ENCODE data around the gene TTLL4.

Gene TTLL4

GRCh38 chr2:218710687-218711549 lies at the start of gene TTLL4:
Gene TTLL4, plus strand, starts transcription at chr2:218710835. Its CDS starts 26,842 bp downstream, at chr2:218737677.
- peak; percentile 36 for FAIRE-seq
- DNase-seq (ENCODE audit: insufficient read length, low spot score) = peak; percentile 98

DNA sequence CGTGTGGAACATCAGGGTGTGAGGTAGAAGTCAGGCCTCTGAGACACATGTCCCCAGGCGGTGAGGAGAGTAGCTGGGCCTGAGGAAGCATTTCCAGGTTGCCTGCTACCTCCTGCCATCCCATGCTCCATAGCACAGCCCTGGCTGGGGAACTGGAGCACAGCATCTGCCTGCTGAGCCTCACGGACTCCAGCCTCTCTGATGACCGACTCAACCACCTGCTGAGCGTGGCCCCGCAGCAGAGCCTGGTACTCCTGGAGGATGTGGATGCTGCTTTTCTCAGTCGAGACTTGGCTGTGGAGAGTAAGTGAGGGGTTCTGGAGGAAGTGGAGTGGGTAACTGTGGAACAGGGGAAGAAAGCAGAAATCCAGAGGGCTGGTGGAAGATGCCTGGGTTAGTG lies 48.3 kb upstream of the TTLL4 start:
- no peak for FAIRE-seq
- no peak for DNase-seq (ENCODE audit: insufficient read length, low spot score)

GRCh38 chr2:218662827-218663226 lies 47.8 kb upstream of the TTLL4 start:
- no peak for DNase-seq (ENCODE audit: insufficient read length, low spot score)
- no peak for FAIRE-seq

DNA sequence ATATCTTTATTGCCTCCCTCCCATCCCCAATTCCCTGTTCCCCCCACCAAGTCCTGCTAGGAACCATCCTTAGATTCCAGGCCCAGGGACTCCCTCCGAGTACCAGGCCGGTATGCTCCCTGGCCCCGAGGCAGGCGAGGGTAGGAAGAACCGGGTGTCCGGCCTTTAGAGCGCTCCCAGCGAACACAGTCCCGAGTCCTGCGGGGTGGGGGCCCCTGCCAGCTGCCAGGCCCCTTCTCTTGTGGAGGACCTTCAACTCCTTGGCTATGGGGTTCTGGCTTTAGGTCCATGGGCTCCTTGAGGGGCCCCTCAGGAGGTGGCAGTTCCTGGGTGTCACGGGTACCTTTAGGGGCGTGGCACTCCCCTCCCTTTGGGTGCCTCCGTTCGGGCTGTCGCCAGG lies 46.7 kb upstream of the TTLL4 start:
- DNase-seq (ENCODE audit: insufficient read length, low spot score) (no peak), FAIRE-seq (no peak)

DNA sequence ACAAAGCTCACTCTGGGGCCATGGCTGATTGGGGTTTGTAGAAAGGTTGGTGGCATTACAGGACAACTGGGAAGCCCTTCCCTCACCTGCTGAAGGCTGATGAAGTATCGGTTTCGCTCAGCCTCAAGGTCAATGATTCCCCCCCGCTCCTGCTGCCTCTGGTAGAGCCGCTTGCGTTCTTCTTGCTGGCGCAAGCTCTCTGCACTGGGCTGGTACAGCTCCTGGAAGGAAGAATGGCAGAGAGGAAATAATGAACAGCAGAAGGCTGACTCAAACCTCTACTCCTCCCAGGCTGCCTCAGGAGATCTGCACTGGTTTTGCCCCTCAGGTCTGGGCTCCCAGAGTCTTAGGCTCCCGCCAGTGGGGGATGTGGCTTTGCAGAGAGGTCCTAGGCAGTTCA lies 46.0 kb upstream of the TTLL4 start:
- DNase-seq (ENCODE audit: insufficient read length, low spot score) (no peak), FAIRE-seq (no peak)

GRCh38 chr2:218671097-218671653 lies 39.5 kb upstream of the TTLL4 start:
- DNase-seq (ENCODE audit: insufficient read length, low spot score) = peak; percentile 19
- FAIRE-seq = peak; percentile 31

- DNase-seq (ENCODE audit: insufficient read length, low spot score) = peak; percentile 95
- peak; percentile 91 for FAIRE-seq
Observed at GRCh38 chr2:218671654-218672566, 38.7 kb upstream of the TTLL4 start, which contains the start of the genes RNF25 and STK36. Gene RNF25, minus strand, starts transcription at chr2:218672002. Its CDS starts 32 bp downstream, at chr2:218671970. Gene STK36, plus strand, starts transcription at chr2:218672086. Its CDS starts 744 bp downstream, at chr2:218672830.

- FAIRE-seq = no peak
- DNase-seq (ENCODE audit: insufficient read length, low spot score) = no peak
Observed at GRCh38 chr2:218679119-218679518, 31.5 kb upstream of the TTLL4 start.

DNA sequence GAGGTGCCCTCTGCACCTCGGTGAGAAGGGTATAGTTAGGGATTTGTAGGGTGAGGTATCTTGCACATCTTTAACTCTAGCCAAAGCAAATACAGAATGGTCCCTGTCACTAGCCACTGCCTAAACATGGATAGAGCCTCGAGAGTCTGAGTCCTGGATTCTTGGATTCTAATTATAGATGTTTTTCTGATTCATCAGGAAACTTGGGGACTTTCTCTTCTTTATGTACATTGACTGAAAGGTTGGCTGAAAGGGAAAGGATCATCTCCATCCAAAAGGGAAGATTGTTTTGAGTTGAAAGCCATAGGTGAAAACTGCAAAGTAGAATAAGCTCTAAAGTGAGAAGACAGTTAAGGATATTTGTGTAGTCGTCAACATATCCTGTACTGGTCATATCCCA lies 30.6 kb upstream of the TTLL4 start:
- DNase-seq (ENCODE audit: insufficient read length, low spot score) (no peak), FAIRE-seq (no peak)

DNA sequence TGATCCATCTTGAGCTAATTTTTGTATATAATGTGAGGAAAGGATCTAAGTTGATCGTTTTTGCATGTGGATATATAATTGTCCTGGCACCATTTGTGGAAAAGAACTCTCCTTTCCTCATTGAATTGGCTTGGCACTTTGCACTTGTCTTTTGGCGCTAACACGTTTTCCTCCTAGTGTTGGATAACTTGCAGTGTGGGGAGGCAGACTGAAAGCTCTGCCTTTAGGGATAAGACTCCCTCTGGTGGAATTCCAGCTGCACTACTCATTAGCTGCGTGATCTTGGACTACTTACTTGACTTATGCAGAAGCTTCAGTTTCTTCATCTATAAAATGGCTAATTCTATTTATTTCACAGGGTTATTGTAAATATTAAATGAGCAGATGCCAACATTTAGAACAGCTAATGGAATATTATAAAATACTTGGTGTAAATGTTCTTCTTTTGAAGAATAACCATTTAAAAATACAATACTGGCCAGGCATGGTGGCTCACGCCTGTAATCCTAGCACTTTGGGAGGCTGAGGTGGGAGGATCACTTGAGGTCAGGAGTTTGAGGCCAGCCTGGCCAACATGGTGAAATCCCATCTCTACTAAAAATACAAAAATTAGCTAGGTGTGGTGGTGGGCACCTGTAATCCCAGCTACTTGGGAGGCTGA lies 23.1 kb upstream of the TTLL4 start:
- DNase-seq (ENCODE audit: insufficient read length, low spot score) (peak; percentile 75), FAIRE-seq (peak; percentile 66)

GRCh38 chr2:218691234-218691633 lies 19.4 kb upstream of the TTLL4 start:
- DNase-seq (ENCODE audit: insufficient read length, low spot score) (no peak), FAIRE-seq (no peak)

DNA sequence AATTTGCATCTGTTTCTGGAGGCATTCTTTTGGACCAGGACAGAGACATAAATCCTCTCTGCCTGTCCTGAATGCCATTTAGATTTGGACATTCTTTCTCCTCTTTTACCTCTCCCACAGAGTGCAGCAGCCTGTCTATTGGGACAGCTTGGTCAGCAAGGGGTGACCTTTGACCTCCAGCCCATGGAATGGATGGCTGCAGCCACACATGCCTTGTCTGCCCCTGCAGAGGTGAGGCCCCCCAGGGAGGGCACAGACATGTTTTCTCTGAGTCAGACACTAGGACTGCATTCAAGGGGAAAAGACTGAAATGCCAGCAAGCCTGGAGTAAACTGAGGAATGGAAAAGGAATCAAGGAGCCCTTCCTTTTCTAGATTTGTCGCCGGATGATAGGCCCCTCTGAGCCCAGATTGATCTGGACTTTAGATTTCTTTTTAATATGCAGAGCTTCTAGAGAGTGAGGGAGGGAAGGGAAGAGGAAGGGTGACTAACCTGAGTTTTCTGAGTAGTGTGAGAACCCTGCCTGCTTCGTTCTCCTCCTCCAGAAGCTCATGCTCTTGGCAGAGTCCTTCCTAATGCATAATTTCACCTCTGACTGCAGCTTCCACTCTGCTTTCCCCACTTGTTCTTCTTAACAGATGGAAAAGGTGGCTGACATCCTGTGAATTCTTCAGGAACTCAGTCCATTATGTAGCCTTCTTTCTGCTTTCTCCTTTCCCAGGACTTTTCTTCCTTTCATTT lies 16.1 kb upstream of the TTLL4 start:
- DNase-seq (ENCODE audit: insufficient read length, low spot score) (no peak), FAIRE-seq (no peak)

- FAIRE-seq = no peak
- no peak for DNase-seq (ENCODE audit: insufficient read length, low spot score)
Observed at GRCh38 chr2:218698885-218699284, 11.8 kb upstream of the TTLL4 start.

GRCh38 chr2:218701806-218702205 lies 8.8 kb upstream of the TTLL4 start:
- no peak for FAIRE-seq
- DNase-seq (ENCODE audit: insufficient read length, low spot score) = no peak

GRCh38 chr2:218703341-218703740 lies 7.3 kb upstream of the TTLL4 start:
- DNase-seq (ENCODE audit: insufficient read length, low spot score) = no peak
- FAIRE-seq = no peak

GRCh38 chr2:218708086-218708485 lies 2.5 kb upstream of the TTLL4 start:
- no peak for FAIRE-seq
- no peak for DNase-seq (ENCODE audit: insufficient read length, low spot score)

- FAIRE-seq (no peak), DNase-seq (ENCODE audit: insufficient read length, low spot score) (no peak)
Observed at GRCh38 chr2:218709908-218710307, 727 bp upstream of the TTLL4 start.

GRCh38 chr2:218710334-218710686 lies 325 bp upstream of the TTLL4 start:
- DNase-seq (ENCODE audit: insufficient read length, low spot score) (no peak), FAIRE-seq (no peak)

GRCh38 chr2:218711550-218711929 lies 905 bp downstream of the TTLL4 start:
- no peak for FAIRE-seq
- DNase-seq (ENCODE audit: insufficient read length, low spot score) = no peak

DNA sequence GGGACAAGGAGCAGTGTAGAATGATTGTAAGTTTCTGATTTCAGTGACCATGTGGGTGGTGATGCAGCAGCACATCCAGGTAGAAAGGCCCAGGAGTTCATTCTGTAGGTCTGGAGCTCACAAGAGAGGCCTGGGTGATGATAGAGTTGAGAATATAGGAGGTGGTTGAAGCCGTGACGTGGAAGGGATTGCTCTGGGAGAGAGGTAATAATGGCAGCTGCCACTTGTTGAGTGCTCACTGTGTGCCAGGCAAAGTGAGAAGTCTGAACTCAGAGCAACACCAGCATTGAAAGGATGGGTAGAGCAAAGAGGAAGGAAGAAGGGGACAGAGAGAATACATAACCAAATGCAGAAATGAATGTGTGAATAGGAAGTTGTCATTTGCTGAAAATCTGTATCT lies 3.3 kb downstream of the TTLL4 start:
- no peak for FAIRE-seq
- no peak for DNase-seq (ENCODE audit: insufficient read length, low spot score)

All from HTR-8/SVneo (cell line).